RPMI7951 (cell line): ENCODE results near the gene RAD9B. TPM values are rescaled to one million over a fixed set of nuclear protein-coding genes. Genes with fewer than 3 reads are reported as not detected.

Experiments used
- DNase-seq: peaks from one replicate; pipeline ENCODE4 v3.0.0-alpha.2; 2012; ENCODE audit warnings: low read depth
- total RNA-seq: library from RNA; depleted of rRNA; stranded (reverse); fragments of >200 nt; shearing (Covaris generic); gene quantifications from 2 replicates; pipeline ENCODE4 v1.2.3, GENCODE V29; 2014

The RAD9B gene
- total RNA-seq, 1 experiment from 2014 or later = 0.60 TPM

DNA sequence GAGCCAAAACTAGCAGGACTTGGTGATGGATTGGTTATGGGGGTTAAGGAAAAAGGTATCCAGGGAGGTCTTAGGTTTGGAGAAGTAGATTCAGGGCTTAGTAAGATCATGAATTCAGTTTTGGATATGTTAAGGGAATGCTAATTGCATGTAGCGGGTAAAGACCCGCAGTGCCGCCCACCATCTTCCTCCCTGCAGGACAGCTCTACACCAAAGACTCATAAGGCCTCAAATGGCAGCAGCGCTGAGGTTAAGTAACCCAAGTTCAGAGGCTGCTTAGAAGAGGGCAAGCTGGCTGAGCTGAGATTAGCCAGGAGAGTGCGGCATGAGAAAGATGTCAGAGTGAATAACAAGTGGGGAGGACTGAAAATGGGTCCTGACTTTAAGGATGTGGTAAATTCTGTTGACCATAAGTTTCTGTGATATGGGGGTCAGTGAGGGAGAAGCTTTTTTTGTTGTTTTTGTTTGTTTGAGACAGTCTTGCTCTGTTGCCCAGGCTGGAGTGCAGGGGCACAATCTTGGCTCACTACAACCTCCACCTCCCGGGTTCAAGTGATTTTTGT lies 26.2 kb downstream of the RAD9B start:
- DNase-seq = no peak

DNA sequence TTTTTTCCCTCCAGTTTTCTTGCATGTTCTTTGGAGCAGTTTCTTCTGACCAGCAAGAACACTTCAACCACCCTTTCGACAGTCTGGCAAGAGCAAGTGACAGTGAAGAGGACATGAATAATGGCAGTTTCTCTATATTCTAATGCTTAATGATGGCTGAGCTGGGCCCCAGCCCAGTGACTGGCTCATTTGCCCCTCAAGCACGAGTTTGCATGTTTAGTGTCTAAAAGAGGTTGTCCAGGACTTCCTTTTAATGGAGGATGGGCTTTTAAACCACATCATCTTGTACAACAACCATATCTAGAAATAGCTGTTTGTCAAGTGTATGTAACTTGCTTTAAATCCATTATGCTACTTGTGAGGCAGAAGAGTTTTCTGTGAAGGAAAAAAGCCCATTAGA lies 28.4 kb downstream of the RAD9B start:
- DNase-seq = no peak

DNA sequence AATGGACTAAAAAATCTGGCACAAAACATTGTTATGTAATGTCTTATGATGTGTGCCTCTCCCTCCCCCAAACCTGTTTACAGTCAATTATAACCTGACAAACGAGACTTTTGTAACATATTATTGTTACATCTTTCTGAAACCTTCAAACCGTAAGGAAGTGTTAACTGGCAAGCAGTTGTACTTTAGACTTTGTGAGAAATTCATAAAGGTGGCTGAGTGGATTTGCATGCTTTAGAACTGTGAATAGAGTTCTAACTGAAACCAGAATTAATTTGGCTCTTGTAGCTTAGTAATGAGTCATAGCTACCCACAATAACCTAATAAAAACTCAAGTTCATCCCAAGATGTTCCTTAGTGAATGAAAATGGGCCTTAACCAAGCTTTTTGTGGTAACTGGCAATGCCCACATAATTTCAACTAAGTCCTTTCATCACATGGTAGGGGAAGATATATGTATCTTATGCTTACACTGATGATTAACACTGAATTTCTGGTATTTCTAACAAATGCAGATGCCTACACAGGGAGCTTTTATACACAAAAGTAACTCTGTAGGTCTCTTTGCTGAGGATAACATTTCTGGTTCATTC lies 29.7 kb downstream of the RAD9B start:
- peak; percentile 72 for DNase-seq

DNA sequence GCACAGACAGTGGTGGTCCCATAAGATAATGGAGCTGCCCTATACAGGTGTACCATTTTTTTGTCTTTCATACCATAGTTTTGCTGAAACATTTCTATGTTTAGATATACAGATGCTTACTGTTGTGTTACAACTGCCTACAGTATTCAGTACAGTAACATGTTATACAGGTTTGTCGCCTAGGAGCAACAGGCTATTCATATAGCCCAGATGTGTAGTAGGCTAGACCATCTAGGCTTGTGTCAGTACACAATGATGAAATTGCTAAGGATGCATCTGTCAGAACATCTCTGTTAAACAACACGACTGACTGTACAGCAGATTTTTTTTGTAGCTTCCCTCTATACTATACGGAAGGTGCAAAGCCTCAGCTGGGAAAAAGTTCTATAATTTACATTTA lies 30.5 kb downstream of the RAD9B start:
- DNase-seq = no peak

DNA sequence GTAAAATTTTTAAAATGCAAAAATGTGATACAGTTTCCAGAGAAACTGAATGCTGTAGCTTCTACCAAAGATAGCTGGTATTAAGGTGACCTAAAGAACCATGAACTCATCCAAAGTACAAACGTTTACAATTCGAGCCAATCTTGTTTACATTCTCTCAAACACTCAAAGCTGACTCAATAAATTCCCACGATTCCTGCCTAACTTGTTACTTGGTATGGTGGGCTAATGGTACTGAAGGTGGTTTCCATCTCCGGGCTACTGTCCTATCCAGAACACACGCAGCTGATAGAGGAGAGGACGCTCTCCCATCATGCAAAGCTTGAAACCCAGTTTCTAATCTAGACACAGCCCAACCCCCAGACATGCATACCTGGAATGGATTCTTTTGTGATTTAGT lies 31.5 kb downstream of the RAD9B start:
- DNase-seq = no peak

DNA sequence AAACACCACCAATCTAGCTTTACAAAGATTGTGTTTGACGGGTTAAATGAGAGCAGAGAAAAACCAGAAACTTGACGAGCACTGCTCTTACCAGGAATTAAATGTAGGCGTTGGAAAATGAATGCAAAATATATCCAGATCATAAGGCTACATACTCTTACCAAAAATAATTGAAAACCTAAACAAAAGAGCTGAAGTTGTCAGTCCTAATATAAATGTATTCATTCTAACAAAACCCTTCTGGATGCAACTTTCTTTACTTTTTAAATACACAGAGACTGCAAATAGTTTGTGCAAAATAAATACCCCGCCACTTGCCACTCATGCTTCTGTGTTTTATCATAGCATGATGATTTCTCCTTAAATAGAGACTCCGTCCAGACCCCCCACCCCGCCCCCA lies 32.7 kb downstream of the RAD9B start:
- no peak for DNase-seq

DNA sequence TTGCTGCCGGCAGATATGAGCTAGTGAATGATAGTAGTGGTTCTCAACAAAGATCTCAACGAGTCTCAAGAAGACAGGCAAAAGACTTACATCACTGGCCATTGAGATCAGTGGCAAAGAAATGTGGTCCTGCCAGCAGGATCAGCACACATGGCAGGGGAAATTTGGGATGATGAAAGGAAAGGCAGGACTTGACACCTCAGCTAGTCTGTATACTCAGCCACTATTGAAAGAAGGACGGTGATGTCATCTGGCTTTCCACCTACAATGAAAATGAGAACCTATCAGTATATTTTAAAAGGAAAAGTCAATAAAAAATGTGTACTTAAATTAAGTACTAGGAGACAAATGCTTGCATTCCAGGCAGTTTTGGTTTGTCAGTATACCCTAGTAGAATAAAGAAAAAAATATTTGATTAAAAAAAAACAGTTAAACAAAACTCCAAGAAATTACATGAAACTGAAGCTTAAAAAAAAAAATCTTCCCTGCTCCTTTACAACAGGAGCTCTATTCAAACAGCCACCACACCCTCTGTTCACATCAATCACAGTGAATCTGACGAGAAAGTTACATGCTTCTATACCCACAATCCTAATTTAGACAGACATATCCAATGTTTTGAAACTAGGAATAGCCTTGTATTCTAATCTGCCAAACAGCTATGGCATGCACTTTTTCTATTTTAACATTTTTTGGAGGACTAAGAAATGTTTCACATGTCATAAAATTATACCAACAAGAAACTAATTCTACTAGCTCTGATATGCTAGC lies 34.9 kb downstream of the RAD9B start:
- no peak for DNase-seq

DNA sequence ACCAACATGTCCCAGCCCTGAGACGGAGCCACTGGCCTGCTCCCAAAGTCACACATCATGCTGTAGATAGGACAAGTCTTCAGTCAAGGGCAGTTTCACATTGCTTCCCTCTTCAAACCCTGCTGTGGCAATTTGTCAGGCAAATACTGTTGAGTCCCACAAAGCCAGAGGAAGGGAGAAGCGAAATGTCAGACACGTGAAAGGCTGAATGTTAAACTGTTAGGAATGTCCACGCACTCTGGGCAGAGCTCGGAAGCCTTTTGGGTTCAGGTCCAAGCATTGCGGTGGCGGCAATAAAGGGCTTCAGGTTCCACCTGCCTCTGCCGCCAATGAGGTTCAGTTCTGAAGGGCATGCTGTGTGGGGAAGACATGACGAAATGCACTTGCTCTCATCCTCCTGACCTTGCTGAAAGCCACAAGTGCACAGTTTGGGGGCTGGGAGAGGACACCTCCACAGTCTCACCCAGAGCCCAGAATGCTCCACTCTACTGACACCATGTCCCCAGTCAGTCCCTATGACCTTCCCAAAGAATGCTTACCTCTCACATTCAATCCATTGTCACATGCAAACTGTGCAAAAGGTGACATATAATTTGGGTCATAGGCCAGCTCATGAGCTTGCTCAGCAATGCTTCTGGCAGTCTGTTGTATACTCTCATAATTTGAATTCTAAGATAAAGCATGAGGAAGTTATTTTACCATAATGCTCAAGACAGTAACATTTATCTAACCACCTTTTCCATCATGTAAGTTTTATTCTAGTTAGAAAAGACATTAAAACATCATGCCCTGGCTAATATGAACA lies 35.7 kb downstream of the RAD9B start:
- DNase-seq = no peak

DNA sequence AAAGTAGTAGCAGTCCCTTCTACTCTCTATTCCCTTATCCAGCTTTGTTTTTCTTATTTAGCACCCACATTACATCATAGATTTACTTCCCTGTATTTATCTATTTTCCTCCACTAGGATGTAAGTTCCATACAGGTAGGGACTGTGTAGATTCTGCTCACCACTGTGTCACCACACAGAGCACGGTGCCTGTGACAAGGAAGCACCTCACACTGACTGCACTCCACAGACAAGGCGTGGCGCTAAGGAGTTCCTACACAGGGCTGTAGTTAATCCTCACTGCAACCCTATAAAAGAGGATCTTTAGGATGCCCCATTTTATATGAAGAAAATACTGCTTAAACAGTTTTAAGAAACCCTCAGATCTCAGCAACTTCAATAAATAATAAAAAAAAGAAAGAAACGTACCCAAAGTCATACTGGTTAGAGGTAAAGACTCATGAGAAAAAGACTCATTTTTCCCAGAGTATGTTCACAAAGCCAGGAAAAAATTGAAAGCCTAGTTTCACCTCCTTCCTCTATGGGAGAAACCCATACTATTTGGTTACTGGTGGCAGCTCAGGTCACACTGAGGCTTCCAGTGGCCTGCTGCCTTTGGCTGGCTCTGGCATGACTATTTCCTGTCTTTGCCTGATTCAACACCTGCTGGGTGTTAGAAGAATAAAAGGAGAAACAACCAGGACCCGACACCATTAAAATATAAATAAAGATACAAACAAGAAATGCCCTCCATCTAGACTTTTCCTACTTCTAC lies 36.9 kb downstream of the RAD9B start:
- no peak for DNase-seq

DNA sequence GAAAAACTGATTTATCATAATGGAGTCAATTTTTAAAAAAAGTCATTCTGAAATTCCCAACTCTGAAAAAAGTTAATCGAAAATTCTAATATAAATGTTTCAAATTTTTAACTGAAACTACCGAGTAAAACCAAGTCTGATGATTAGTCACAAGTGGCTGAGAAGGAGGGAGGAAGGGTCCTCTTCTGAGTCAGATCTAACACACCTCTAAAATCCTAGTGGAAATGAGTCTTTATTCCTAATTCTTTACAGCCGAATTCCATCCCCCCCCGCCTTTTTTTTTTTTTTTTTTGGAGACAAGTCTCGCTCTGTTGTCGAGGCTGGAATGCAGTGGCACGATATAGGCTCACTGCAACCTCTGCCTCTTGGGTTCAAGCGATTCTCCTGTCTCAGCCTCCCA lies 37.9 kb downstream of the RAD9B start:
- no peak for DNase-seq

DNA sequence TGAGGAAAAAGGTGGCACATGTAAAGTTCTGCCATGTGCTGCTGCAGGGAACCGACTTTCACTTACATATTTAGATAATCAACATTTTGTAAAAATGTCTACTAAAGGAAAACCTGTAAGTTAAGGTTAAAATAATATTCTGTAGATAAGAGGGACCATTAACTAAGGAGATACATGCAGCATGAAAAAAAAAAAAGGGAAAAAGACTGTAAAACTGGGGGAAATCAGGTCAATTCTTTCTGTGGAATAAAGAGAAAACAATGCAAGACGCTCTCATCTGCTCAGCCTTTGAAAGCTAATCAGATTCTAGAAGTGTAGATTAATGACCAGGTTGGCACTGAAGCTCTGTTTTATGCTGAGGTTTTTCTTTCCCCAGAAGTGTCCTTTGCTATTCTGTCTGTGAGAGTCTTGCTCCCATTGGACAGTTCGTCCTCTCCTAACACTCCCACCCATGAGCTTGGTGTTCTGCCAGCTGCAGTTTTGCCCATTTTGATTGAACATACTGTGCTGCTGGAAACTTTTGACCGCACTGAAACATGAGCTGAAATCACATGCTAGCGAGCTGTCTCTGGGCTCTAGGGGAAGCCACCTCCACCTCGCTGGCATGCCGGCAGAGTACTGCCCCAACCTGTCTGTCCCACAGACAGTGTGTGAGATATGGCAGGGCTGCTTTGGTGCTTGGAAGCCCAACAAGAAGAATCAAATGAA lies 41.3 kb downstream of the RAD9B start:
- DNase-seq = peak; percentile 64

DNA sequence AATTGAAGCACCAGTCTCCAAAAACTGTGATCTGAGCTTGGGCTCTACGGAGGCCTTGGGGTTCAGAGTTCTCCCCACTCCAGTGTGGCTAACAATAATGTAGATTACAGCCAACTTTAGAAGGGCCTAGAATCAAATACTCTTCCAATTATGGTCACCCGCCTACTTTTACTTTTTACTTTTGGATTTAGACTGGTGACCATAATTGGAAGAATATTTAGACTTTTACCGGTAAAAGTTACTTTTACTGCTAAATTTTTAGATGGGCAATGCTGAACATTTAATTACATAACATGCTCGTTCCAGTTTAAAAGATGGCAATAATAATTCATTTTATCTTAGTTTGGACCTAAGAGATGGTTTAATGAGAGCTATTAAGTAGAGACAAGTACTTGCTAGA lies 41.8 kb downstream of the RAD9B start:
- no peak for DNase-seq

DNA sequence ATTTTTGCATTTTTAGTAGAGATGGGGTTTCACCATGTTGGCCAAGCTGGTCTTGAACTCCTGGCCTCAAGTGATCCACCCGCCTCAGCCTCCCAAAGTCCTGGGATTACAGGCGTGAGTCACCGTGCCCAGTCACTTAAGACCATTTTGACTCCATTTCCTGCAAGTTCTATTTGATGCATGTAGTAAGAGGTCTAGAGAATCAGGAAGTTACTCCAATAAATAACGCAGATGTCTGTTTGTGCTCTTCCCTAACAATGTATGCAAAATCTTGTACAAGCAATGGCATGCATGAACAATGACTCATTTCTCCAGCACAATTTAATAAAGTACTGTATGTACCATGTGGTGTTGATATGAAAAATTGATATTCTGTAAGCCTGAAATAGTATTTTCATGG lies 43.1 kb downstream of the RAD9B start:
- DNase-seq = peak; percentile 79

DNA sequence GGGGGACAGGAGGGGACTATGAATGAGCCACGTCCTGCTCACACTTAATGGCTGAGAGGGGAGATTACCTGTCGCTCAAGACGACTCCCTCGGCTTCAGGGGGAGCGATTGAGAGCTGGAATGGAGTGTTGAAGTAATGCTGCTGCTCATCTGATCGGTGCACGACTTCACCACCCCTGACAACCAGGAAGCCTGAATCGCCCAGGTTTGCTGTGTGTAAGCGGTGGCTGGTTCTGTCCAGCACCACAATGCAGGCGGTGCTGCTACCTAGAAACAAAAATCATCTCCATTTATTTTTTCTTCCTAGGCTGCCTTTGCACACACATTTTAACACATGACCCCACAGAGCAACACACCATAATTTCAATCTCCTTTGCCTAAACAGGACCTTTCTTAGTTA lies 43.7 kb downstream of the RAD9B start:
- no peak for DNase-seq

DNA sequence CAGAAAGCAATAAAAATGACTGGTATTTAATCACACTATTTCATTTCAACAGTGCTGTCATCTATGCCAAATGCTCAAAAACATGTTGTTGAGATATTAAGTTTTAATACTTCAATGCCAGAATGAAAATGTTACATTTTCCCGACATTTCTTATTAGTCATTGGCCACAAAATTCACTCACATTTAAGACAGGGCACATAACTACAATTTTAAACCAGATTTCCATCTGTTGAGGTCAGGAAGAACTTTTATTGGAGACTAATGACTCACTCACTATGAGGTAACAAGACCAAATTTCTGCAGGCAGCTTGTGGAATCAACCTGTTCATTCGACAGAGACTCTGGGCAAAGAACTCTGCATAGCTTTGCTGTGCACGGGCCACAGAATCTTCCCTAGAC lies 44.2 kb downstream of the RAD9B start:
- DNase-seq = peak; percentile 86

DNA sequence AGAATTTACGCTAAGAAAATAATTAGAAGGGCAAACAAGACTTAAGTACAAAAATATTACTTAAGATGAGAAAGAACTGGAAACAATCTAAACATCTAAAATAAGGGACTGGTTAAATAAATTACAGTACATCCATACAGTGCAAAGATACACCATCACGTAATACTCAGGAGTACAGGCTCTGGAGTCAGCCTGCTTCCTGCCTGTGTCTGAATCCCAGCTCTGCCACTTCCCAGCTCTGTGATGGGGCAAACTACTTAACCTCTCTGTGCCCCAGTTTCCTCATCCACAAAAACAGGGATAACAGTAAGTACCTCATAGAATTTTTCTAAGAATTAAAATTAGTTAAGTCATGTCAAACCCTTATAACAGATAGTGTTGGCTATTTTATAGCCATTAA lies 45.0 kb downstream of the RAD9B start:
- DNase-seq = no peak

DNA sequence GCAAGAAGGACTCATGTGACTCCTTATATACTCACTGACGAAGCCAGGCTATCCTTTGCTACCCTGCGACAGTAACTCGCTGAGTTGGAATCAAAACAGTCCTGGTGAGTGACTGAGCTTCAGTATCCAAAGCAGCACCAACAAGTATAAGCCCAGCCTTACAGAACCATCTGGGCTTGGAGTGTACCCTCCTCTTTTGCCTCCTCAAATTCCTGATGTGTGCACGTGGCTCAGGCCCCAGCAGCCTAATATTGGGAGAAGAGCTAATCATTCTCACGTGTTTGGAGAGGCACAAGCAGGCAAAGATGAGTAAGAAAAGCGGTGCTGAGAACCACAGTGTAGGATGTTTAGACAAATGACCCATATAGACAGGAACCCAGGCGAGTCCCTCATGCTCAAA lies 46.5 kb downstream of the RAD9B start:
- no peak for DNase-seq

DNA sequence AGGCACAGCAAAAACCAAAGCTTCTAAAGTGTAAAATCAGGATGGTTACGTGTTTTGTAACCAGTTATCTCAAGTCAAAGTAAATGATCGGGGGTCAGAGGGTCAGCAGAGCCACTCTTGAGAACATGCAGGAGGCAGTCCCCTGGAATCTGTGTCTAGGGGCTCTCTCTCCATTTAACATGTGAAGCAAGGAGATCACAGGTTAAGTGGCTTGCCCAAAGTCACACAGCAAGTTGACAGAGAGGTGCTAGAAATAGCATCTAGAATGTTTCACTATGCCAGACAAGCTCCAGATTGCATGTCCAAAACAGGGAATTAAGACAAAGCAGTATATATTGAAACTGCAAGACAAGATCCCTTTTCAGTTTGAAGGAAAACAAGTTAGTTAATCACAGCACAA lies 47.6 kb downstream of the RAD9B start:
- DNase-seq = no peak

DNA sequence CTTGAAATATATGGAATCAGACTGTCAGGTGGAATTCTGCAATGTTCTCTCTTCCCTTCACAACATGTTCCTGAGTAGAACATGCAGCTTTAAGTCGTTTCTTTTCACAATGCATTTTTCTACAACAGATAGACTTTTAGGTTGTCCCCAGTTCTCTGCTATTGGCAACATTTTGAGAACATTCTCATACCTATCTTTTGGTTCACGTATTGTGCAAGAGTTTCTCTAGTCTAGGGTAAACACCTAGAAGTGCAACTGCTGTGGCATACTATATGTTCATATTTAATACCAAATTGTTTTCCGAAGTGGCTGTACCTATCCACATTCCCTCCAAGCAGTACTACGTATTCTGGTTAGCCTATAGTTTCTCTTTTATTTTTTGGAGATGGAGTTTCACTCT lies 48.9 kb downstream of the RAD9B start:
- no peak for DNase-seq
